Liver (tissue), 9 donors: ENCODE results near the gene ATXN1. TPM values are rescaled to one million over a fixed set of nuclear protein-coding genes. Genes with fewer than 3 reads are reported as not detected.

Experiments used
- DNase-seq: peaks from one replicate; pipeline ENCODE4 v3.0.0-alpha.2; 2017; ENCODE audit warnings: low spot score
- H3K27ac ChIP-seq, 2 donors: one replicate each; pipeline ENCODE4 v1.7.0; 2013; ENCODE audit warnings: inconsistent platforms in 2 of 2, low read length in 2 of 2, control low read depth in 1 of 2, low read depth in 1 of 2, mild to moderate bottlenecking in 1 of 2
- H3K27me3 ChIP-seq, 4 donors: one replicate each; pipeline versions ENCODE4 v1.6.1 to v1.7.0; 2013; ENCODE audit warnings: low read length in 3 of 4, inconsistent platforms in 1 of 4, mild to moderate bottlenecking in 1 of 4, moderate library complexity in 1 of 4; ENCODE audit not compliant: control insufficient read depth in 4 of 4, insufficient read depth in 4 of 4
- H3K36me3 ChIP-seq, 4 donors: one replicate each; pipeline versions ENCODE4 v1.6.1 to v1.7.0; 2013; ENCODE audit warnings: low read length in 3 of 4, mild to moderate bottlenecking in 3 of 4, low read depth in 1 of 4, moderate library complexity in 1 of 4; ENCODE audit not compliant: control insufficient read depth in 4 of 4, insufficient read depth in 3 of 4
- H3K4me1 ChIP-seq, 4 donors: one replicate each; pipeline versions ENCODE4 v1.6.1 to v1.7.0; 2013; ENCODE audit warnings: low read length in 3 of 4, mild to moderate bottlenecking in 3 of 4, moderate library complexity in 1 of 4; ENCODE audit not compliant: control insufficient read depth in 4 of 4, insufficient read depth in 4 of 4
- H3K4me3 ChIP-seq, 3 donors: one replicate each; pipeline versions ENCODE4 v1.6.1 to v1.7.0; 2013; ENCODE audit warnings: low read length in 3 of 3, control low read depth in 1 of 3, low read depth in 1 of 3, mild to moderate bottlenecking in 1 of 3
- H3K9ac ChIP-seq, 2 donors: one replicate each; pipeline ENCODE4 v1.7.0; 2013; ENCODE audit warnings: low read length in 2 of 2, mild to moderate bottlenecking in 2 of 2, moderate library complexity in 2 of 2, control low read depth in 1 of 2, low read depth in 1 of 2
- H3K9me3 ChIP-seq, 4 donors: one replicate each; pipeline versions ENCODE4 v1.6.1 to v1.7.0; 2013; ENCODE audit warnings: low read length in 3 of 4; ENCODE audit not compliant: control insufficient read depth in 4 of 4
- ATF3 ChIP-seq: IDR thresholded peaks from 2 replicates; pipeline ENCODE4 v1.6.1; 2016; ENCODE audit warnings: antibody characterized with exemption
- CTCF ChIP-seq: fragments of 150-350 bp; IDR thresholded peaks from 2 replicates; pipeline ENCODE4 v1.5.1; 2017; ENCODE audit warnings: improper control_type of control experiment, low read depth, low read length; ENCODE audit not compliant: missing input control
- EGR1 ChIP-seq, 2 donors: IDR thresholded peaks; 2 replicates each; pipeline ENCODE4 v1.6.1; 2016 to 2018; ENCODE audit warnings: antibody characterized with exemption in 2 of 2, low read depth in 2 of 2
- FOXA1 ChIP-seq: IDR thresholded peaks from 2 replicates; pipeline ENCODE4 v1.6.1; 2016; ENCODE audit warnings: antibody characterized with exemption
- HNF4A ChIP-seq, 2 donors: conservative IDR thresholded peaks; 2 replicates each; pipeline ENCODE4 v1.6.1; 2016; ENCODE audit warnings: antibody characterized with exemption in 2 of 2, mild to moderate bottlenecking in 2 of 2
- JUND ChIP-seq, 2 donors: IDR thresholded peaks; 2 replicates each; pipeline ENCODE4 v1.6.1; 2016; ENCODE audit warnings: antibody characterized with exemption in 2 of 2
- RAD21 ChIP-seq, 2 donors: IDR thresholded peaks; 2 replicates each; pipeline ENCODE4 v1.6.1; 2016; ENCODE audit warnings: antibody characterized with exemption in 2 of 2, mild to moderate bottlenecking in 2 of 2
- REST ChIP-seq: IDR thresholded peaks from 2 replicates; pipeline ENCODE4 v1.6.1; 2016; ENCODE audit warnings: antibody characterized with exemption, mild to moderate bottlenecking
- RXRA ChIP-seq, 2 donors: IDR thresholded peaks; 2 replicates each; pipeline ENCODE4 v1.6.1; 2017 to 2018; ENCODE audit warnings: antibody characterized with exemption in 2 of 2, mild to moderate bottlenecking in 1 of 2
- SP1 ChIP-seq: IDR thresholded peaks from 2 replicates; pipeline ENCODE4 v1.6.1; 2018; ENCODE audit warnings: antibody characterized with exemption, mild to moderate bottlenecking
- ZBTB33 ChIP-seq: IDR thresholded peaks from 2 replicates; pipeline ENCODE4 v1.6.1; 2016; ENCODE audit warnings: antibody characterized with exemption
- WGBS: extraction: QIAGEN DNeasy Blood & Tissue Kit; methylation state at CpG from one replicate; pipeline ENCODE4 v1.1.7; 2013; 5-methylcytosine and 5-hydroxymethylcytosine counted together
- polyA plus RNA-seq, 2 donors: library from polyadenylated mRNA; stranded (reverse) in 1 of 2; unstranded in 1 of 2; fragments of 200-250 nt in 1 of 2; fragments of >200 nt in 1 of 2; fragmentation: Nextera tagmentation in 1 of 2; extraction: Ambion mirVana in 1 of 2; gene quantifications; one replicate each; pipeline versions ENCODE4 v1.2.1 to v1.2.3, GENCODE V29; 2013 to 2015
- total RNA-seq, 2 donors: library from RNA; depleted of rRNA; stranded (reverse); fragments of >200 nt; gene quantifications; one replicate each; pipeline ENCODE4 v1.2.3, GENCODE V29; 2014
- donor health status: healthy.
- donor health status: healthy.
- donor health status: healthy.
- donor health status: healthy.
- donor health status: healthy.

ATXN1 gene
- total and polyA plus RNA-seq, 4 donors = 4.3 to 29.7 (median 8.2) TPM

- TF ChIP-seq FOXA1 = no peak
- peak; percentile 54 to 55 for TF ChIP-seq RXRA (IDR thresholded peaks at IDR 0.05)
- TF ChIP-seq CTCF = no peak
- peak in 1 of 2 donors; percentile 17 for TF ChIP-seq RAD21 (IDR thresholded peaks at IDR 0.05)
- TF ChIP-seq EGR1 (IDR thresholded peaks at IDR 0.05; ENCODE audit: low read depth in 2 of 2) = no peak
- TF ChIP-seq JUND (IDR thresholded peaks at IDR 0.05) = peak; percentile 39 to 66
- peak; percentile 70 to 74 for TF ChIP-seq HNF4A (conservative IDR thresholded peaks at IDR 0.05)
These were observed 77.5 kb downstream of the ATXN1 start for GRCh38 chr6:16683641-16684194.

GRCh38 chr6:16681260-16681873, 79.9 kb downstream of the ATXN1 start:
- H3K27ac ChIP-seq = no peak overlapping the region
- TF ChIP-seq FOXA1 (no peak), JUND (IDR thresholded peaks at IDR 0.05) (no peak), CTCF (no peak), ZBTB33 (no peak), RAD21 (IDR thresholded peaks at IDR 0.05) (no peak), SP1 (no peak), RXRA (IDR thresholded peaks at IDR 0.05) (no peak), REST (no peak), ATF3 (no peak)
- H3K4me3 ChIP-seq = no peak overlapping the region
- WGBS = 95% methylated on average over 8 of the region's 8 CpGs
- no peaks in the 10 kb centered on the region for H3K36me3 ChIP-seq
- peaks cover 0 to 15% (median 13%) of the 10 kb centered on the region in 4 donors for H3K4me1 ChIP-seq
- no peaks in the 10 kb centered on the region for H3K9me3 ChIP-seq
- DNase-seq = no peak
- no peaks in the 10 kb centered on the region for H3K27me3 ChIP-seq
- H3K9ac ChIP-seq = no peak overlapping the region

More at GRCh38 chr6:16683641-16684194, 77.5 kb downstream of the ATXN1 start:
- DNase-seq = no peak
- H3K27ac ChIP-seq = peak overlapping the region; percentile 35 to 51
- H3K9me3 ChIP-seq = no peaks in the 10 kb centered on the region
- no peak overlapping the region for H3K4me3 ChIP-seq
- 43% methylated on average over 4 of the region's 4 CpGs for WGBS
- H3K9ac ChIP-seq = no peak overlapping the region
- no peaks in the 10 kb centered on the region for H3K36me3 ChIP-seq
- H3K27me3 ChIP-seq = no peaks in the 10 kb centered on the region
- peaks cover 0 to 15% (median 5%) of the 10 kb centered on the region in 4 donors for H3K4me1 ChIP-seq
